Measurements from ENCODE around the gene ATP1A2.
"Not testable (repeated sequence)": the region's sequence is repeated elsewhere in the genome, so short reads cannot be mapped to it uniquely, and the experiment has no call there.

The ATP1A2 gene

GRCh38 chr1:160101717-160102522 is 13.6 kb upstream of the ATP1A2 start:
- DNase-seq, result no peak

GRCh38 chr1:160103658-160104408 is 11.7 kb upstream of the ATP1A2 start:
- no peak for DNase-seq

- no peak for DNase-seq
Observed at GRCh38 chr1:160104486-160104885, 11.1 kb upstream of the ATP1A2 start.

GRCh38 chr1:160105155-160105554 is 10.4 kb upstream of the ATP1A2 start:
- DNase-seq, result no peak

- DNase-seq, result no peak
Observed at GRCh38 chr1:160107512-160107911, 8.0 kb upstream of the ATP1A2 start.

- no peak for DNase-seq
Observed at GRCh38 chr1:160108888-160109662, 6.5 kb upstream of the ATP1A2 start.

GRCh38 chr1:160109686-160110085 is 5.9 kb upstream of the ATP1A2 start:
- DNase-seq, result no peak

GRCh38 chr1:160111462-160111861 is 4.1 kb upstream of the ATP1A2 start:
- not testable (repeated sequence) for DNase-seq

GRCh38 chr1:160112357-160112756 is 3.2 kb upstream of the ATP1A2 start:
- DNase-seq, result no peak

GRCh38 chr1:160113407-160113806 is 2.2 kb upstream of the ATP1A2 start:
- no peak for DNase-seq

GRCh38 chr1:160114085-160114484 is 1.5 kb upstream of the ATP1A2 start:
- no peak for DNase-seq

- no peak for DNase-seq
Observed at GRCh38 chr1:160116283-160117147, 956 bp downstream of the ATP1A2 start.

- DNase-seq, result no peak
Observed at GRCh38 chr1:160117300-160117699, 1.7 kb downstream of the ATP1A2 start.

- no peak for DNase-seq
Observed at GRCh38 chr1:160117709-160118183, 2.2 kb downstream of the ATP1A2 start.

- no peak for DNase-seq
Observed at GRCh38 chr1:160118928-160119327, 3.4 kb downstream of the ATP1A2 start.

- DNase-seq, result no peak
Observed at GRCh38 chr1:160120797-160121196, 5.2 kb downstream of the ATP1A2 start.

- DNase-seq, result no peak
Observed at GRCh38 chr1:160121388-160121787, 5.8 kb downstream of the ATP1A2 start.

GRCh38 chr1:160122978-160123495 is 7.5 kb downstream of the ATP1A2 start:
- DNase-seq, result no peak

GRCh38 chr1:160123726-160124125 is 8.2 kb downstream of the ATP1A2 start:
- no peak for DNase-seq

GRCh38 chr1:160124705-160125478 is 9.3 kb downstream of the ATP1A2 start:
- DNase-seq, result no peak

- no peak for DNase-seq
Observed at GRCh38 chr1:160125746-160126145, 10.2 kb downstream of the ATP1A2 start.
